AG10803 (cell line): ENCODE measurements around the gene NCF4.

ENCODE experiments used
- DNase-seq: peaks from one replicate; pipeline ENCODE4 v3.0.0; 2010; ENCODE audit warnings: low read depth
- H3K4me3 ChIP-seq: 2 replicates; pipeline ENCODE4 v1.5.1; 2011; ENCODE audit warnings: mild to moderate bottlenecking, low read length, control low read depth
- CTCF ChIP-seq: conservative IDR thresholded peaks from 2 replicates; pipeline ENCODE4 v1.5.1; 2011; ENCODE audit warnings: mild to moderate bottlenecking, low read length, control low read depth, inconsistent platforms

NCF4 gene

GRCh38 chr22:36902143-36902926, 41.5 kb downstream of the NCF4 start:
- H3K4me3 ChIP-seq, result no peak overlapping the region
- TF ChIP-seq CTCF, result no peak
- DNase-seq, result no peak

- DNase-seq, result no peak
- H3K4me3 ChIP-seq, result no peak overlapping the region
- no peak for TF ChIP-seq CTCF
Measured at GRCh38 chr22:36904260-36904880, 43.6 kb downstream of the NCF4 start.

GRCh38 chr22:36907253-36908195, 46.7 kb downstream of the NCF4 start:
- H3K4me3 ChIP-seq, result no peak overlapping the region
- TF ChIP-seq CTCF, result no peak
- no peak for DNase-seq

GRCh38 chr22:36910461-36910860, 49.7 kb downstream of the NCF4 start:
- H3K4me3 ChIP-seq, result no peak overlapping the region
- no peak for TF ChIP-seq CTCF
- DNase-seq, result peak; percentile 59

DNA sequence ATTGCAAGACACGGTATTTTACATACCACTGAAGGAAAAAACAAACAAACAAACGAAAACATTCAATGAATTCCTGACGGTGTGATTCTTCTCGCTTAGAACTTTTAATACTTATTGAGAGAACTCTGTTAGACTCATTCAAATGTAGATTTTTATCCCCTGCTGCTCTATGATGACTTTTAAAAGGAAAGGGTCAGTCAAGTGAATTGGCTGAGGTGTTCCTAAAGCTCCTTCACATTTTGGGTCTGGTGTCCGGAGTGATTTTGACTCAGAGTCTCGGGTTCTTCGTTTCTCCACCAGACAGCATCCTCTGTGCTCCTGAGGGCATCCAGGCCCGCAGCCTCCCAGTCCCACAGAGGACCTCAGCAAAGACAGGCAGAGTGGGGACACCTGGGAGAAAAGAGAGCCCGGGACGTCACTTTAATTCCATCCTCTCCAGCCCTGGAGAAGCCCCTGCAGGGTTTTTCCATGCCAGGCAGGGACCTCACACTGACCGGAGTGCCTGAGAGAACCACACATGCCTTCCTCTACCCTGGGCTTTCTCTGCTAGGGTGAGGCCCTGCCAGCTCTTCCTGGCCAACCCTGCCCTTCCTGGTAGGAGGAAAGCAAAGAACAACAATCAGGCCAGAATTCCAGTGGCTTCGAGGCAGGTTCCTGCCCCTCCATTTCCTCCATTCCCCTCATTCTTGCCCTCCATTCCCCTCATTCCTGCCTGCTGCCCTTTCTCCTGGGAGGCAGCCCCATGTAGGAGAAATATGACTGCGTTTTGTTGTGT, 51.3 kb downstream of the NCF4 start:
- H3K4me3 ChIP-seq, result no peak overlapping the region
- TF ChIP-seq CTCF, result no peak
- peak; percentile 69 for DNase-seq

DNA sequence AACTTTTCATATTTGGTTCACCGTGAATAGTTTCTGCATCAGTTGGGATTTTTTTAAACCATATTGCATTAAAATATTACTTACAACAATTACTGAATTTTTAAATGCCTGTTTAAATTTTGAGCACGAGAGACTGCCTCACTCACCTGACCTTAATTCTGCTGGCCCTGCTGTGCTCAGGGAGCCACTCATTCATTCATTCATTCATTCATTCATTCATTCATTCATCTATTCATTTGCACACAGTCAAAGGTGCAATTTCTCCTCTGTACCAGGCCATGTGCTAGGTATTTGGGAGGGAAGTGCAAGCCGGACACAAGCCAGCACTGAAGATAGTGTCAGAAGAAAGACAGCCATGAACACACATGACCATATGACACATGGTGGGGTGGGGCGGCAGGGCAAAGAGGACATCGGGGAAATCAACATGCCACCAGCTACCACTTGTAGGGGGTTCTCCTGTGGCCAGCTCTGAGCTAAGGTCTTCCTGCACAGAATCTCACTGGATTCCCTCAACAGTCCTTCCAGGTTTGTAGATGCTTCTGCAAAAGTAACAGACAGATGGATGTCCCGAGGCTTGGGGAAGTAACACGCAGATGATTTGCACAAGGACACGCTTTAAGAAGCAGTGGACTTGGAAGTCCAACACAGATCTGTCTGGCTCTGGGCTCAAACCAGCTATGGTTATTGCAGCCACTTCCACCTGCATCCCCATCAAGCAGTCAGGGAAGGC, 52.1 kb downstream of the NCF4 start:
- H3K4me3 ChIP-seq, result no peak overlapping the region
- DNase-seq, result no peak
- TF ChIP-seq CTCF, result no peak
